Colonic mucosa (tissue), 4 donors: ENCODE results near the gene XRRA1. TPM values are rescaled to one million over a fixed set of nuclear protein-coding genes. Genes with fewer than 3 reads are reported as not detected.

Experiments
- DNase-seq: peaks from one replicate; pipeline ENCODE4 v3.0.0-alpha.2; 2020
- H3K27ac ChIP-seq: fragments of 200-600 bp; one replicate; pipeline ENCODE4 v1.8.0; 2021
- H3K27me3 ChIP-seq: fragments of 200-600 bp; one replicate; pipeline ENCODE4 v1.8.0; 2021
- H3K36me3 ChIP-seq: fragments of 200-600 bp; one replicate; pipeline ENCODE4 v1.8.0; 2021
- H3K4me1 ChIP-seq: fragments of 200-600 bp; one replicate; pipeline ENCODE4 v1.8.0; 2021; ENCODE audit warnings: mild to moderate bottlenecking
- H3K4me3 ChIP-seq: fragments of 200-600 bp; one replicate; pipeline ENCODE4 v1.8.0; 2021
- H3K9ac ChIP-seq, 2 donors: one replicate each; pipeline ENCODE4 v1.7.0; 2013; ENCODE audit warnings: control low read depth in 2 of 2, low read depth in 2 of 2, low read length in 2 of 2
- H3K9me3 ChIP-seq: fragments of 200-600 bp; one replicate; pipeline ENCODE4 v1.8.0; 2021
- CTCF ChIP-seq: fragments of 200-600 bp; IDR thresholded peaks from one replicate; pipeline ENCODE4 v1.8.0; 2022; ENCODE audit warnings: antibody characterized with exemption, mild to moderate bottlenecking
- intact Hi-C: fragments of 100-400 bp; cut with DNase I; formaldehyde crosslinking; loops from one replicate; pipeline ENCODE4 v1.14.1; 2022
- total RNA-seq, 2 donors: library from RNA; stranded (reverse); fragmentation: NEBNext Ultra II Directional in 1 of 2; extraction: Animal tissue kit (Norgen Biotek cat#: 25700) in 1 of 2; gene quantifications; one replicate each; pipeline ENCODE4 v1.2.1, GENCODE V29; 2021
- donor health status: healthy.
- donor health status: DM: no; HTN: no; CAD: no.
- donor health status: DM: no; HTN: no; CAD: no.

Gene XRRA1
- total RNA-seq, 2 donors from 2014 or later: 5.1 to 6.6 TPM

- Histone ChIP-seq H3K9ac (no peak overlapping the region), H3K36me3 (no peaks in the 10 kb centered on the region), H3K27ac (no peak overlapping the region), H3K4me3 (no peak overlapping the region), H3K27me3 (no peaks in the 10 kb centered on the region), H3K9me3 (no peaks in the 10 kb centered on the region), H3K4me1 (no peaks in the 10 kb centered on the region)
- intact Hi-C loops: loop anchor here (5.0 kb wide), 1 partner anchor 322 kb away; no protein-coding TSS in a partner anchor
- DNase-seq: no peak
- TF ChIP-seq CTCF: no peak
Measured at GRCh38 chr11:74925281-74925680, 23.6 kb downstream of the XRRA1 start.

GRCh38 chr11:74923125-74923524 is 25.8 kb downstream of the XRRA1 start:
- H3K27ac ChIP-seq: no peak overlapping the region
- no peak for DNase-seq
- no peaks in the 10 kb centered on the region for H3K27me3 ChIP-seq
- H3K9ac ChIP-seq: no peak overlapping the region
- H3K36me3 ChIP-seq: no peaks in the 10 kb centered on the region
- H3K4me3 ChIP-seq: no peak overlapping the region
- H3K4me1 ChIP-seq: no peaks in the 10 kb centered on the region
- no peaks in the 10 kb centered on the region for H3K9me3 ChIP-seq
- intact Hi-C loops: no loop called here
- no peak for TF ChIP-seq CTCF

GRCh38 chr11:74909812-74910211 is 39.1 kb downstream of the XRRA1 start:
- intact Hi-C loops: no loop called here
- no peak overlapping the region for H3K4me3 ChIP-seq
- no peak for DNase-seq
- no peaks in the 10 kb centered on the region for H3K9me3 ChIP-seq
- TF ChIP-seq CTCF: no peak
- H3K36me3 ChIP-seq: no peaks in the 10 kb centered on the region
- no peak overlapping the region for H3K27ac ChIP-seq
- H3K4me1 ChIP-seq: no peaks in the 10 kb centered on the region
- H3K27me3 ChIP-seq: no peaks in the 10 kb centered on the region
- H3K9ac ChIP-seq: no peak overlapping the region

- Histone ChIP-seq H3K9ac (no peak overlapping the region), H3K4me1 (no peaks in the 10 kb centered on the region), H3K9me3 (no peaks in the 10 kb centered on the region), H3K27ac (no peak overlapping the region), H3K36me3 (no peaks in the 10 kb centered on the region), H3K27me3 (no peaks in the 10 kb centered on the region), H3K4me3 (no peak overlapping the region)
- DNase-seq: no peak
- intact Hi-C loops: no loop called here
- TF ChIP-seq CTCF: no peak
Measured at GRCh38 chr11:74909385-74909784, 39.5 kb downstream of the XRRA1 start.

- Histone ChIP-seq H3K27me3 (no peaks in the 10 kb centered on the region), H3K36me3 (no peaks in the 10 kb centered on the region), H3K27ac (no peak overlapping the region), H3K9ac (no peak overlapping the region), H3K4me1 (no peaks in the 10 kb centered on the region), H3K4me3 (no peak overlapping the region), H3K9me3 (peaks cover 7% of the 10 kb centered on the region)
- intact Hi-C loops: no loop called here
- TF ChIP-seq CTCF: no peak
- DNase-seq: no peak
Measured at GRCh38 chr11:74905326-74905725, 43.6 kb downstream of the XRRA1 start.

- Histone ChIP-seq H3K9ac (no peak overlapping the region), H3K9me3 (peaks cover 7% of the 10 kb centered on the region), H3K36me3 (no peaks in the 10 kb centered on the region), H3K27me3 (no peaks in the 10 kb centered on the region), H3K4me3 (no peak overlapping the region), H3K4me1 (no peaks in the 10 kb centered on the region), H3K27ac (no peak overlapping the region)
- TF ChIP-seq CTCF: no peak
- DNase-seq: no peak
- intact Hi-C loops: no loop called here
Measured at GRCh38 chr11:74902342-74902741, 46.5 kb downstream of the XRRA1 start.
